GM23248 (cell line): ENCODE results near the gene PHTF1. TPM values are rescaled to one million over a fixed set of nuclear protein-coding genes. Genes with fewer than 3 reads are reported as not detected.
A peak's percentile ranks its signal among the peaks of the same experiment; 100 is the strongest.

ENCODE experiments used
- DNase-seq: peaks from one replicate; pipeline ENCODE4 v3.0.0-alpha.2; 2015
- H2AFZ ChIP-seq: fragments of 200-600 bp; sonication (generic); 2 replicates; pipeline ENCODE4 v1.6.1; 2016; ENCODE audit warnings: antibody characterized with exemption
- H3F3A ChIP-seq: fragments of 200-600 bp; sonication (generic); 2 replicates; pipeline ENCODE4 v1.6.1; 2016; ENCODE audit warnings: mild to moderate bottlenecking, antibody characterized with exemption, mixed run types; ENCODE audit not compliant: insufficient read depth
- H3K27ac ChIP-seq: fragments of 200-600 bp; sonication (generic); 2 replicates; pipeline ENCODE4 v1.5.1; 2016; ENCODE audit warnings: mild to moderate bottlenecking
- H3K27me3 ChIP-seq: fragments of 200-600 bp; sonication (generic); replicated peaks from 2 replicates; pipeline ENCODE4 v1.6.1; 2016; ENCODE audit warnings: mild to moderate bottlenecking; ENCODE audit not compliant: insufficient read depth
- H3K36me3 ChIP-seq: fragments of 200-600 bp; sonication (generic); 2 replicates; pipeline ENCODE4 v1.6.1; 2016; ENCODE audit warnings: low read depth, mild to moderate bottlenecking
- H3K4me1 ChIP-seq: fragments of 200-600 bp; sonication (generic); 2 replicates; pipeline ENCODE4 v1.6.1; 2016; ENCODE audit warnings: mild to moderate bottlenecking; ENCODE audit not compliant: insufficient read depth
- H3K4me2 ChIP-seq: fragments of 200-600 bp; sonication (generic); one replicate; pipeline ENCODE4 v1.6.1; 2016; ENCODE audit warnings: mild to moderate bottlenecking; ENCODE audit not compliant: unreplicated experiment
- H3K4me3 ChIP-seq: fragments of 200-600 bp; sonication (generic); 2 replicates; pipeline ENCODE4 v1.5.1; 2016; ENCODE audit warnings: mild to moderate bottlenecking
- H3K79me2 ChIP-seq: fragments of 200-600 bp; sonication (generic); 2 replicates; pipeline ENCODE4 v1.6.1; 2016; ENCODE audit warnings: mild to moderate bottlenecking; ENCODE audit not compliant: insufficient read depth
- H3K9ac ChIP-seq: fragments of 200-600 bp; sonication (generic); 2 replicates; pipeline ENCODE4 v1.6.1; 2016; ENCODE audit warnings: mild to moderate bottlenecking
- H3K9me2 ChIP-seq: fragments of 200-600 bp; sonication (generic); 2 replicates; pipeline ENCODE4 v1.6.1; 2016; ENCODE audit warnings: mixed run types, mild to moderate bottlenecking, moderate library complexity; ENCODE audit not compliant: insufficient read depth
- H3K9me3 ChIP-seq: fragments of 200-600 bp; sonication (generic); one replicate; pipeline ENCODE4 v1.6.1; 2017; ENCODE audit warnings: low read depth
- H4K20me1 ChIP-seq: fragments of 200-600 bp; sonication (generic); 2 replicates; pipeline ENCODE4 v1.6.0; 2016; ENCODE audit not compliant: insufficient read depth
- EZH2 ChIP-seq: fragments of 200-600 bp; sonication (generic); IDR thresholded peaks from 2 replicates; pipeline ENCODE4 v1.6.1; 2018; ENCODE audit warnings: antibody characterized with exemption, mild to moderate bottlenecking; ENCODE audit not compliant: insufficient read depth, poor library complexity, severe bottlenecking
- EZH2phosphoT487 ChIP-seq: fragments of 200-600 bp; sonication (generic); IDR thresholded peaks from 2 replicates; pipeline ENCODE4 v1.6.1; 2018; ENCODE audit warnings: antibody characterized with exemption, moderate library complexity, mild to moderate bottlenecking, low read depth; ENCODE audit not compliant: insufficient read depth
- WGBS, 2 experiments: methylation state at CpG; one replicate each; pipeline ENCODE4 v1.1.6; 2015 to 2017; ENCODE audit warnings: low lambda C conversion rate in 2 of 2, low coverage in 1 of 2; ENCODE audit errors: missing lambda C conversion rate in 2 of 2; 5-methylcytosine and 5-hydroxymethylcytosine counted together
- in situ Hi-C: fragments of 300-500 bp; cut with MboI; formaldehyde crosslinking; loops from 2 replicates; pipeline ENCODE4 v1.15.0; 2020
- polyA plus RNA-seq: library from polyadenylated mRNA; unstranded; fragments of >200 nt; fragmentation: Nextera tagmentation; extraction: Ambion mirVana; gene quantifications from 2 replicates; pipeline ENCODE4 v1.2.1, GENCODE V29; 2016
- total RNA-seq: library from RNA; depleted of rRNA; stranded (reverse); fragments of >200 nt; shearing (Covaris generic); gene quantifications from 2 replicates; pipeline ENCODE4 v1.2.3, GENCODE V29; 2014

PHTF1 gene
- total and polyA plus RNA-seq, 2 experiments from 2014 or later = 15.9 to 18.2 TPM

GRCh38 chr1:113763661-113764060, 4.4 kb upstream of the PHTF1 start:
- H3K4me3 ChIP-seq = no peak overlapping the region

GRCh38 chr1:113761937-113762336, 2.7 kb upstream of the PHTF1 start:
- no peak for DNase-seq
- Histone ChIP-seq H3K4me2 (no peak overlapping the region), H3K4me3 (no peak overlapping the region), H3K36me3 (peaks cover 24% of the 10 kb centered on the region), H2AFZ (no peak overlapping the region), H3K27ac (no peak overlapping the region), H4K20me1 (no peaks in the 10 kb centered on the region), H3K9me3 (no peaks in the 10 kb centered on the region), H3K4me1 (peaks cover 8% of the 10 kb centered on the region), H3K9me2 (no peaks in the 10 kb centered on the region), H3K27me3 (no peaks in the 10 kb centered on the region), H3F3A (peaks cover 22% of the 10 kb centered on the region; the same call in 1 of the 2 replicates), H3K79me2 (peaks cover 33% of the 10 kb centered on the region), H3K9ac (no peak overlapping the region)
- TF ChIP-seq EZH2 (no peak), EZH2phosphoT487 (no peak)
- in situ Hi-C loops = no loop called here
- 97% methylated on average over 3 of the region's 3 CpGs for WGBS, 2 experiments

More at GRCh38 chr1:113763661-113764060, 4.4 kb upstream of the PHTF1 start:
- Histone ChIP-seq H2AFZ (no peak overlapping the region), H3K27ac (no peak overlapping the region), H3K27me3 (no peaks in the 10 kb centered on the region), H3K4me1 (no peaks in the 10 kb centered on the region), H3K9me2 (no peaks in the 10 kb centered on the region), H3K9ac (no peak overlapping the region), H3F3A (peaks cover 22% of the 10 kb centered on the region; the same call in 1 of the 2 replicates), H3K36me3 (peaks cover 36% of the 10 kb centered on the region), H3K4me2 (no peak overlapping the region), H4K20me1 (no peaks in the 10 kb centered on the region), H3K79me2 (peaks cover 26% of the 10 kb centered on the region), H3K9me3 (no peaks in the 10 kb centered on the region)
- in situ Hi-C loops = no loop called here
- DNase-seq = no peak
- WGBS, 2 experiments = 80 to 93% methylated on average over 2 of the region's 2 CpGs
- TF ChIP-seq EZH2 (no peak), EZH2phosphoT487 (no peak)

GRCh38 chr1:113760102-113761080, 1.1 kb upstream of the PHTF1 start:
- H3K9ac ChIP-seq = peak overlapping the region; percentile 93
- TF ChIP-seq EZH2phosphoT487 (no peak), EZH2 (no peak)
- H3K9me3 ChIP-seq = no peaks in the 10 kb centered on the region
- H4K20me1 ChIP-seq = no peaks in the 10 kb centered on the region
- DNase-seq = no peak
- in situ Hi-C loops = no loop called here
- peak overlapping the region; percentile 94 for H3K4me3 ChIP-seq
- H3K4me2 ChIP-seq = peak overlapping the region; percentile 86
- peaks cover 47% of the 10 kb centered on the region for H3K79me2 ChIP-seq
- H3K36me3 ChIP-seq = peaks cover 13% of the 10 kb centered on the region
- H2AFZ ChIP-seq = peak overlapping the region; percentile 95
- 75 to 76% methylated on average over 23 of the region's 23 CpGs for WGBS, 2 experiments
- H3K4me1 ChIP-seq = peaks cover 8% of the 10 kb centered on the region
- H3F3A ChIP-seq = peaks cover 22% of the 10 kb centered on the region; the same call in 1 of the 2 replicates
- peak overlapping the region; percentile 92 for H3K27ac ChIP-seq
- no peaks in the 10 kb centered on the region for H3K27me3 ChIP-seq
- H3K9me2 ChIP-seq = no peaks in the 10 kb centered on the region

GRCh38 chr1:113758631-113759332, 504 bp downstream of the PHTF1 start:
- H2AFZ ChIP-seq = peak overlapping the region; percentile 95
- no peaks in the 10 kb centered on the region for H3K9me2 ChIP-seq
- TF ChIP-seq EZH2phosphoT487 (no peak), EZH2 (no peak)
- peak overlapping the region; percentile 86 for H3K4me2 ChIP-seq
- peak; percentile 77 for DNase-seq
- no peaks in the 10 kb centered on the region for H4K20me1 ChIP-seq
- no peaks in the 10 kb centered on the region for H3K27me3 ChIP-seq
- in situ Hi-C loops = no loop called here
- H3K27ac ChIP-seq = peak overlapping the region; percentile 92
- WGBS, 2 experiments = 1% methylated on average over 40 to 45 of the region's 55 CpGs
- 0 out of 2 replicates have a peak, but pooled peaks cover 13% of the 10 kb centered on the region for H3K36me3 ChIP-seq
- H3F3A ChIP-seq = peaks cover 22% of the 10 kb centered on the region; the same call in 1 of the 2 replicates
- H3K79me2 ChIP-seq = peaks cover 46% of the 10 kb centered on the region
- peak overlapping the region; percentile 93 for H3K9ac ChIP-seq
- H3K9me3 ChIP-seq = no peaks in the 10 kb centered on the region
- peak overlapping the region; percentile 94 for H3K4me3 ChIP-seq
- H3K4me1 ChIP-seq = peaks cover 8% of the 10 kb centered on the region
